Measurements from ENCODE around the gene SLC12A7.

DNA sequence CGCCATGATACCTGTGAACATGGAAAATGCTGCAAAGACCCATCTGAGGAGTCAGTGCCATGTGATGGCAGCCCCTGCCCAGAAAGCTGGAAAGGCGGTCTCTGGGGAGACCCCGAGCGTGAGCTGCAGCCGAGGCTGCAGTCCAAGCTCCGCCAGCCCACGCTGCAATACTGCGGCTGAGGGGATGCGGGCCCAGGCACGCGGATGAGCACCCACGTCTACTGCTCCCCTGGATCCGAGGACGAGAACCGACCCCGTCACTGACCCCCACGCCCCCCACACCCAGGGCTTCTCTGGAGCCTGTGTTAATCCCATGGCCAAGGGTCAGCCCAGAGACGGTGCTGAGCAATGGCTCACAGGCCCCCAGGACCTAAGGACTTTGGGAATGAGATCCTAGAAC, 32.4 kb downstream of the SLC12A7 start:
- TF ChIP-seq, protein P1, sequence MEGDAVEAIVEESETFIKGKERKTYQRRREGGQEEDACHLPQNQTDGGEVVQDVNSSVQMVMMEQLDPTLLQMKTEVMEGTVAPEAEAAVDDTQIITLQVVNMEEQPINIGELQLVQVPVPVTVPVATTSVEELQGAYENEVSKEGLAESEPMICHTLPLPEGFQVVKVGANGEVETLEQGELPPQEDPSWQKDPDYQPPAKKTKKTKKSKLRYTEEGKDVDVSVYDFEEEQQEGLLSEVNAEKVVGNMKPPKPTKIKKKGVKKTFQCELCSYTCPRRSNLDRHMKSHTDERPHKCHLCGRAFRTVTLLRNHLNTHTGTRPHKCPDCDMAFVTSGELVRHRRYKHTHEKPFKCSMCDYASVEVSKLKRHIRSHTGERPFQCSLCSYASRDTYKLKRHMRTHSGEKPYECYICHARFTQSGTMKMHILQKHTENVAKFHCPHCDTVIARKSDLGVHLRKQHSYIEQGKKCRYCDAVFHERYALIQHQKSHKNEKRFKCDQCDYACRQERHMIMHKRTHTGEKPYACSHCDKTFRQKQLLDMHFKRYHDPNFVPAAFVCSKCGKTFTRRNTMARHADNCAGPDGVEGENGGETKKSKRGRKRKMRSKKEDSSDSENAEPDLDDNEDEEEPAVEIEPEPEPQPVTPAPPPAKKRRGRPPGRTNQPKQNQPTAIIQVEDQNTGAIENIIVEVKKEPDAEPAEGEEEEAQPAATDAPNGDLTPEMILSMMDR (IDR thresholded peaks at IDR 0.05) = no peak
- TF ChIP-seq, protein P2, sequence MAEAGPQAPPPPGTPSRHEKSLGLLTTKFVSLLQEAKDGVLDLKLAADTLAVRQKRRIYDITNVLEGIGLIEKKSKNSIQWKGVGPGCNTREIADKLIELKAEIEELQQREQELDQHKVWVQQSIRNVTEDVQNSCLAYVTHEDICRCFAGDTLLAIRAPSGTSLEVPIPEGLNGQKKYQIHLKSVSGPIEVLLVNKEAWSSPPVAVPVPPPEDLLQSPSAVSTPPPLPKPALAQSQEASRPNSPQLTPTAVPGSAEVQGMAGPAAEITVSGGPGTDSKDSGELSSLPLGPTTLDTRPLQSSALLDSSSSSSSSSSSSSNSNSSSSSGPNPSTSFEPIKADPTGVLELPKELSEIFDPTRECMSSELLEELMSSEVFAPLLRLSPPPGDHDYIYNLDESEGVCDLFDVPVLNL (CRISPR knock-in tag; IDR thresholded peaks at IDR 0.05; ENCODE audit: borderline replicate concordance, low read depth) = no peak
- TF ChIP-seq ELF4 (CRISPR knock-in tag; IDR thresholded peaks at IDR 0.05; ENCODE audit: low read depth) (no peak), ESRRA (CRISPR knock-in tag; IDR thresholded peaks at IDR 0.05; ENCODE audit: borderline replicate concordance) (no peak), SMAD3 (CRISPR knock-in tag; IDR thresholded peaks at IDR 0.05; ENCODE audit: borderline replicate concordance) (no peak), ZNF121 (CRISPR knock-in tag; IDR thresholded peaks at IDR 0.05) (no peak)
